ENCODE results near the gene KCNJ6. TPM values are rescaled to one million over a fixed set of nuclear protein-coding genes. Genes with fewer than 3 reads are reported as not detected.

KCNJ6 gene
- polyA plus RNA-seq, 1 of the 3 experiments (the other 2 are of a cell fraction) = not detected

- no peak overlapping the region for H3K4me2 ChIP-seq
- H3K9me3 ChIP-seq = no peaks in the 10 kb centered on the region
- POLR2A ChIA-PET = no interaction called here
- WGBS (ENCODE audit: low lambda C conversion rate) = 4% methylated on average over 7 of the region's 7 CpGs
- DNase-seq = no peak
- H3K79me2 ChIP-seq (ENCODE audit: insufficient read depth) = no peaks in the 10 kb centered on the region
- H3K4me1 ChIP-seq (ENCODE audit: control insufficient read depth in 1 of 2, insufficient read depth in 2 of 2, low read depth in 1 of 2, low read length in 1 of 2) = no peaks in the 10 kb centered on the region
- TF ChIP-seq POLR2AphosphoS5 (IDR thresholded peaks at IDR 0.05; ENCODE audit: low read depth, low read length) = no peak
- no peak for TF ChIP-seq IRF3 (IDR thresholded peaks at IDR 0.05; ENCODE audit: low read depth, low read length)
- TF ChIP-seq RCOR1 (IDR thresholded peaks at IDR 0.05; ENCODE audit: low read length) = no peak
- TF ChIP-seq EZH2phosphoT487 (IDR thresholded peaks at IDR 0.05; ENCODE audit: borderline replicate concordance, low read depth) = no peak
- no peak for TF ChIP-seq REST (IDR thresholded peaks at IDR 0.05; ENCODE audit: low read depth, low read length)
- TF ChIP-seq JUND (IDR thresholded peaks at IDR 0.05) = no peak
- TF ChIP-seq FOXJ3 (CRISPR knock-in tag; IDR thresholded peaks at IDR 0.05) = no peak
- no peak for TF ChIP-seq MXI1 (IDR thresholded peaks at IDR 0.05; ENCODE audit: low read depth, low read length)
- TF ChIP-seq GATA2 (CRISPR knock-in tag; IDR thresholded peaks at IDR 0.05) = no peak
- no peak for TF ChIP-seq GABPA (IDR thresholded peaks at IDR 0.05; ENCODE audit: low read depth)
- TF ChIP-seq RXRA (IDR thresholded peaks at IDR 0.05; ENCODE audit: borderline replicate concordance, low read depth) = no peak
- TF ChIP-seq SIN3A (IDR thresholded peaks at IDR 0.05; ENCODE audit: borderline replicate concordance, low read depth, low read length) = no peak
- no peak for TF ChIP-seq YY1 (IDR thresholded peaks at IDR 0.05; ENCODE audit: low read depth)
- TF ChIP-seq TAF1 (IDR thresholded peaks at IDR 0.05; ENCODE audit: borderline replicate concordance, low read depth, low read length) = no peak
- H4K20me1 ChIP-seq (ENCODE audit: insufficient read depth) = no peaks in the 10 kb centered on the region
- no peak overlapping the region for H2AFZ ChIP-seq (ENCODE audit: low read depth)
- no peaks in the 10 kb centered on the region for H3F3A ChIP-seq (replicated peaks; ENCODE audit: insufficient read depth)
- H3K9me2 ChIP-seq = no peaks in the 10 kb centered on the region
- H3K27me3 ChIP-seq (ENCODE audit: insufficient read depth) = no peaks in the 10 kb centered on the region
- H3K36me3 ChIP-seq (replicated peaks in 1 of 2; ENCODE audit: control insufficient read depth in 1 of 2, insufficient read depth in 2 of 2, low read length in 1 of 2) = no peaks in the 10 kb centered on the region
- H3K27ac ChIP-seq (ENCODE audit: low read depth in 2 of 2, low read length in 1 of 2) = no peak overlapping the region
- no peak overlapping the region for H3K4me3 ChIP-seq (ENCODE audit: low read depth in 2 of 2, low read length in 1 of 2)
- CTCF ChIA-PET = no interaction called here
- H3K9ac ChIP-seq = no peak overlapping the region
Observed at GRCh38 chr21:37878946-37879660, 37.2 kb downstream of the KCNJ6 start.
